Mesothelial cell of epicardium (in vitro differentiated cells): ENCODE data around the gene KRTDAP. TPM values are rescaled to one million over a fixed set of nuclear protein-coding genes. Genes with fewer than 3 reads are reported as not detected.

ENCODE experiments used
- DNase-seq, 2 experiments: peaks; one replicate each; pipeline ENCODE4 v3.0.0; 2021; ENCODE audit warnings: low spot score in 2 of 2; ENCODE audit not compliant: unreplicated experiment in 2 of 2
- H3K27ac Mint-ChIP-seq: 2 replicates; pipeline ENCODE4 v1.8.0; 2021; ENCODE audit warnings: mixed read lengths
- H3K27me3 Mint-ChIP-seq: 2 replicates; pipeline ENCODE4 v1.8.0; 2021; ENCODE audit warnings: low read depth, mixed read lengths
- H3K36me3 Mint-ChIP-seq: 2 replicates; pipeline ENCODE4 v1.8.0; 2021; ENCODE audit warnings: mixed read lengths
- H3K4me1 Mint-ChIP-seq: 2 replicates; pipeline ENCODE4 v1.8.0; 2021; ENCODE audit warnings: mixed read lengths
- H3K4me3 Mint-ChIP-seq: 2 replicates; pipeline ENCODE4 v1.8.0; 2021; ENCODE audit warnings: mild to moderate bottlenecking, moderate library complexity, mixed read lengths
- H3K9me3 Mint-ChIP-seq: 2 replicates; pipeline ENCODE4 v1.8.0; 2021; ENCODE audit warnings: mixed read lengths
- CTCF ChIP-seq: fragments of 200-600 bp; sonication (generic); IDR thresholded peaks from one replicate; pipeline ENCODE4 v1.5.0; 2021; ENCODE audit warnings: antibody characterized with exemption; ENCODE audit not compliant: unreplicated experiment
- total RNA-seq: library from RNA; stranded (reverse); gene quantifications from 3 replicates; pipeline ENCODE4 v1.2.1, GENCODE V29; 2021

Gene KRTDAP
- total RNA-seq, 1 donor from 2014 or later, result 2.5 TPM

DNA sequence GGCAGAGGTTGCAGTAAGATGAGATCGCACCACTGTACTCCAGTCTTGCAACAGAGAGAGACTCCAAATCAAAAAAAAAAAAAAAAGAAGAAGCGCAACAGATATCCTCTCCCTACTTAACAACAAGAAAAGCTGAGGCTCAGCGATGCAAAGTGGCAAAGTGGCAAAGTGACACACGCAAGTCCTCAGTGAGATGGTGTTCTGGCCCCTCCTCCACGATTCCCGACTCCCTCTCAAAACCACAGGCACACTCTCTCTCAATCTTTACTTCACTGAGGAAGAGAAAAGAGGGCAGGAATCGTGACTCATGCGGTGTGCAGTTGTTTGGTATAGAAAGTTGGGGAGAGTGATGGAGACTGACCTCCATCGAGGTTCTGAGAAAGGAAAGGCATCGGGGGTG, 29.7 kb downstream of the KRTDAP start:
- Mint-ChIP-seq H3K9me3 (no peaks in the 10 kb centered on the region), H3K27ac (no peak overlapping the region), H3K4me1 (peaks cover 12% of the 10 kb centered on the region), H3K36me3 (no peaks in the 10 kb centered on the region), H3K4me3 (no peak overlapping the region), H3K27me3 (peaks cover 7% of the 10 kb centered on the region)
- no peak for DNase-seq
- TF ChIP-seq CTCF, result no peak

- peak overlapping the region; percentile 39 for H3K27ac Mint-ChIP-seq
- no peak overlapping the region for H3K4me3 Mint-ChIP-seq
- H3K4me1 Mint-ChIP-seq, result peaks cover 12% of the 10 kb centered on the region
- peaks cover 7% of the 10 kb centered on the region for H3K27me3 Mint-ChIP-seq
- H3K9me3 Mint-ChIP-seq, result no peaks in the 10 kb centered on the region
- DNase-seq, result no peak
- H3K36me3 Mint-ChIP-seq, result no peaks in the 10 kb centered on the region
- TF ChIP-seq CTCF, result no peak
Measured at GRCh38 chr19:35459414-35460082, 30.7 kb downstream of the KRTDAP start.

DNA sequence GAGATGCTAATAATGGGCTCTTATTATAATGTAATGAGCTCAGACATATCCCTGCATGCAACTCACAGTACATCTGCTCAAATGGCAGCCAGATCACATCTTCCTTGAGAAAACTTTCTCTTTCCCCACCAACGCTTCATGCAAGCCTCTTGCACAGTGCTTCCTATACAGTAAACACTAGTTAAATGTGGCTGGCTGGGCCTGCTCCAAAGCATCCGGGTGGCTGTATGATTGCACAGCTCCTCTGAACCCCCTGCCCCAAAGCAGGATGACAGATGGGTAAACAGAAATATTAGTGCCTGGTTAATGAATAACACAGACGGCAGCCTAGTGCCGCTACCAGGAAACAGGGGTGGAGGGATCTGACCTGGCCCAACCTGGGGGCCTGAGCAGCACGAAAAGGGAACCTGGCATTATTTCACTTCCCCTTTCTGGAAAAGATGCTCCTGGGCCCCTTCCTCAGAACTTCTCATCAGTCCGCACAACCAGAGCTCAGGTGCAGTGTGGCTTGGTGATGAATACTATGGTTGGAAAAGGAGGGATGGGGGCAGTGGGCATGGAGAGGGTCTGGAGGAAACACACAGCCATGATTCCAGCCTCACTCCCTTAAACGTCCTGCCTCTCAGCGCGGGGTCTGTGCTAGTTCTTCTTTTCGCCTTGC, 31.4 kb downstream of the KRTDAP start:
- TF ChIP-seq CTCF, result no peak
- Mint-ChIP-seq H3K27ac (no peak overlapping the region), H3K4me1 (peaks cover 12% of the 10 kb centered on the region), H3K27me3 (peaks cover 2% of the 10 kb centered on the region), H3K4me3 (no peak overlapping the region), H3K9me3 (no peaks in the 10 kb centered on the region), H3K36me3 (no peaks in the 10 kb centered on the region)
- DNase-seq, result no peak

DNA sequence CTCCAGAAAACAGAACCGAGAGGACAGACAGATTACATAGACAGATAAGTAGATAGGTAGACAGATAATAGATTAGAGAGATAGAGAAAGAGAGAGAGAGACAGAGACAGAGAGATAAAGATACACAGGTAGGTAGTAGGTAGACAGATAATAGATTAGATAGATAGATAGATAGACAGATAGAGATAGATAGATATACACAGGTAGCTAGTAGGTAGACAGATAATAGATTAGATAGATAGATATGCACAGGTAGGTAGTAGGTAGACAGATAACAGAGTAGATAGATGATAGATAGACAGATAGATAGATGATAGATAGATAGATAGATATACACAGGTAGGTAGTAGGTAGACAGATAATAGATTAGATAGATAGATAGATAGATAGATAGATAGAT, 32.1 kb downstream of the KRTDAP start:
- TF ChIP-seq CTCF, result no peak
- Mint-ChIP-seq H3K4me1 (peaks cover 12% of the 10 kb centered on the region), H3K4me3 (no peak overlapping the region), H3K9me3 (no peaks in the 10 kb centered on the region), H3K36me3 (no peaks in the 10 kb centered on the region), H3K27ac (no peak overlapping the region), H3K27me3 (peaks cover 3% of the 10 kb centered on the region)
- no peak for DNase-seq

- Mint-ChIP-seq H3K9me3 (no peaks in the 10 kb centered on the region), H3K27ac (no peak overlapping the region), H3K4me3 (no peak overlapping the region), H3K36me3 (no peaks in the 10 kb centered on the region), H3K27me3 (peaks cover 7% of the 10 kb centered on the region), H3K4me1 (peaks cover 4% of the 10 kb centered on the region)
- no peak for DNase-seq
- no peak for TF ChIP-seq CTCF
Measured at GRCh38 chr19:35457173-35457572, 33.1 kb downstream of the KRTDAP start.
